ENCODE data around the gene WNT9A.

WNT9A gene

GRCh38 chr1:227884370-227885134 is 63.2 kb downstream of the WNT9A start:
- H3K27ac ChIP-seq (replicated peaks): no peak overlapping the region
- no peak overlapping the region for H3K4me3 ChIP-seq (replicated peaks; ENCODE audit: insufficient read depth, low read length)
- H3K27me3 ChIP-seq (ENCODE audit: insufficient read depth, poor library complexity, severe bottlenecking): no peaks in the 10 kb centered on the region
- TF ChIP-seq REST (IDR thresholded peaks at IDR 0.05; ENCODE audit: insufficient replicate concordance, low read depth) (no peak), GABPA (IDR thresholded peaks at IDR 0.05; ENCODE audit: low read depth) (no peak), CTCF (IDR thresholded peaks at IDR 0.05; ENCODE audit: insufficient read depth, low read length) (no peak), SPI1 (IDR thresholded peaks at IDR 0.05; ENCODE audit: borderline replicate concordance, low read depth) (no peak), POLR2AphosphoS5 (IDR thresholded peaks at IDR 0.05; ENCODE audit: low read depth) (no peak)
- DNase-seq (ENCODE audit: low read depth in 1 of 2, low spot score in 1 of 2): no peak

- no peak for DNase-seq (ENCODE audit: low read depth in 1 of 2, low spot score in 1 of 2)
- TF ChIP-seq SPI1 (IDR thresholded peaks at IDR 0.05; ENCODE audit: borderline replicate concordance, low read depth) (no peak), CTCF (IDR thresholded peaks at IDR 0.05; ENCODE audit: insufficient read depth, low read length) (no peak), GABPA (IDR thresholded peaks at IDR 0.05; ENCODE audit: low read depth) (no peak), REST (IDR thresholded peaks at IDR 0.05; ENCODE audit: insufficient replicate concordance, low read depth) (no peak), POLR2AphosphoS5 (IDR thresholded peaks at IDR 0.05; ENCODE audit: low read depth) (no peak)
Observed at GRCh38 chr1:227883641-227884301, 64.0 kb downstream of the WNT9A start.

GRCh38 chr1:227883073-227883520 is 64.6 kb downstream of the WNT9A start:
- H3K27me3 ChIP-seq (ENCODE audit: insufficient read depth, poor library complexity, severe bottlenecking): no peaks in the 10 kb centered on the region
- DNase-seq (ENCODE audit: low read depth in 1 of 2, low spot score in 1 of 2): no peak
- no peak overlapping the region for H3K4me3 ChIP-seq (replicated peaks; ENCODE audit: insufficient read depth, low read length)
- H3K27ac ChIP-seq (replicated peaks): no peak overlapping the region
- TF ChIP-seq POLR2AphosphoS5 (IDR thresholded peaks at IDR 0.05; ENCODE audit: low read depth) (no peak), REST (IDR thresholded peaks at IDR 0.05; ENCODE audit: insufficient replicate concordance, low read depth) (no peak), SPI1 (IDR thresholded peaks at IDR 0.05; ENCODE audit: borderline replicate concordance, low read depth) (no peak), GABPA (IDR thresholded peaks at IDR 0.05; ENCODE audit: low read depth) (no peak)

More at GRCh38 chr1:227883641-227884301, 64.0 kb downstream of the WNT9A start:
- Histone ChIP-seq H3K27me3 (ENCODE audit: insufficient read depth, poor library complexity, severe bottlenecking) (no peaks in the 10 kb centered on the region), H3K4me3 (replicated peaks; ENCODE audit: insufficient read depth, low read length) (no peak overlapping the region), H3K27ac (replicated peaks) (no peak overlapping the region)
